ENCODE measurements around the gene CFAP77. TPM values are rescaled to one million over a fixed set of nuclear protein-coding genes. Genes with fewer than 3 reads are reported as not detected.

The CFAP77 gene
- total RNA-seq, 4 donors from 2014 or later: not detected

DNA sequence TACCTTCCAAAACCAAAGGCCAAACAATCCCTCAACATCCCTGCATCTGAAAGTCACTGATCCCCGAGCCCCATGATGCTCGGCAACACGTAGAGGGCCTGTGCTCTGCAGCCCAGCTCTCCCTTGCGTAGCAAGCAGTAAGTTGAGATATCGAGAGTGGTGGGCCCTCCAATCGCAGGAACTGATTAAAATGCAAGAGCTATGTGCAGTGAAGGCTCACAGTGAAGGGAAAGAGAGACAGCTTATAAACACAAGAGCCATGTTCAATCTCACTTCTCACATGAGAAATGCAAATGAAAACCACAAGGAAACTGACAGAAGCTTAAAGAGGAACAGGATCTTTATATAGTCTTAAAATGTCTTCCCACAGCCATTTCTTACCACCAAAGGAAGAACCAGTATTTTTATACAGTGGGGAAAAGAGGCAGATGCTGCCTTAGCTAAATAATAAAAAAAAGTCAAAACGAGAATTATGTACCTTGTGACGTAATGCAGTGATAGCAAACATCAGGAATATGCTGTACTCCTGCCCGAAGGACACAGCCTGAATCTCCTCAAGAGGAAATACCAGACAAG lies 28.0 kb upstream of the CFAP77 start:
- no peaks in the 10 kb centered on the region for H3K4me1 ChIP-seq
- H3K36me3 ChIP-seq: peaks cover 0 to 15% (median 5%) of the 10 kb centered on the region in 4 donors
- no peak for TF ChIP-seq POLR2A (IDR thresholded peaks at IDR 0.05)
- TF ChIP-seq EP300 (IDR thresholded peaks at IDR 0.05; ENCODE audit: low read depth): no peak
- TF ChIP-seq POLR2AphosphoS5 (IDR thresholded peaks at IDR 0.05): no peak
- TF ChIP-seq CTCF (IDR thresholded peaks at IDR 0.05): no peak
- H3K27ac ChIP-seq: peak overlapping the region in 3 of 4 donors; percentile 11 to 46 (median 37)
- 79 to 81% methylated on average over 6 to 9 of the region's 9 CpGs for WGBS, 2 donors (ENCODE audit: low coverage in 1 of 2)
- in situ Hi-C loops (cut with MboI; ENCODE audit: low pct_ligation_motif_present in 1 of 4, low pct_unique_long_range_greater_than_20kb in 1 of 4, low sequenced_read_pairs in 3 of 4) (no loop called here), intact Hi-C loops (cut with DNase I; ENCODE audit: low total_unique reads) (no loop called here)
- H3K27me3 ChIP-seq: no peaks in the 10 kb centered on the region
- no peak for DNase-seq
- no peaks in the 10 kb centered on the region for H3K9me3 ChIP-seq
- no peak overlapping the region for H3K4me3 ChIP-seq

- Histone ChIP-seq H3K4me1 (no peaks in the 10 kb centered on the region), H3K4me3 (no peak overlapping the region), H3K27ac (peak overlapping the region in 2 of 4 donors; percentile 37 to 46), H3K36me3 (peaks cover 0 to 26% (median 10%) of the 10 kb centered on the region in 4 donors), H3K27me3 (no peaks in the 10 kb centered on the region), H3K9me3 (no peaks in the 10 kb centered on the region)
- TF ChIP-seq EP300 (IDR thresholded peaks at IDR 0.05; ENCODE audit: low read depth) (no peak), POLR2A (IDR thresholded peaks at IDR 0.05) (peak; percentile 28)
- intact Hi-C loops (cut with DNase I; ENCODE audit: low total_unique reads) (no loop called here), in situ Hi-C loops (cut with MboI; ENCODE audit: low pct_ligation_motif_present in 1 of 4, low pct_unique_long_range_greater_than_20kb in 1 of 4, low sequenced_read_pairs in 3 of 4) (no loop called here)
- DNase-seq: peak; percentile 24
- WGBS, 2 donors (ENCODE audit: low coverage in 1 of 2): 77 to 80% methylated on average over 8 to 10 of the region's 10 CpGs
Observed at GRCh38 chr9:132383462-132383883, 26.5 kb upstream of the CFAP77 start.

- no peak for TF ChIP-seq POLR2AphosphoS5 (IDR thresholded peaks at IDR 0.05)
- TF ChIP-seq CTCF (IDR thresholded peaks at IDR 0.05): no peak
- no peak for TF ChIP-seq EP300 (IDR thresholded peaks at IDR 0.05; ENCODE audit: low read depth)
- TF ChIP-seq POLR2A (IDR thresholded peaks at IDR 0.05): no peak
- in situ Hi-C loops (cut with MboI; ENCODE audit: low pct_ligation_motif_present in 1 of 4, low pct_unique_long_range_greater_than_20kb in 1 of 4, low sequenced_read_pairs in 3 of 4) (no loop called here), intact Hi-C loops (cut with DNase I; ENCODE audit: low total_unique reads) (no loop called here)
- Histone ChIP-seq H3K27ac (peak overlapping the region in 1 of 4 donors; percentile 22), H3K36me3 (peaks cover 0 to 30% (median 11%) of the 10 kb centered on the region in 4 donors), H3K27me3 (no peaks in the 10 kb centered on the region), H3K9me3 (no peaks in the 10 kb centered on the region), H3K4me1 (no peaks in the 10 kb centered on the region), H3K4me3 (no peak overlapping the region)
- DNase-seq: no peak
- WGBS, 2 donors (ENCODE audit: low coverage in 1 of 2): 82 to 94% methylated on average over 7 to 8 of the region's 8 CpGs
Observed at GRCh38 chr9:132384376-132384775, 25.6 kb upstream of the CFAP77 start.

- H3K27ac ChIP-seq: no peak overlapping the region
- no peaks in the 10 kb centered on the region for H3K4me1 ChIP-seq
- H3K27me3 ChIP-seq: no peaks in the 10 kb centered on the region
- peaks cover 0 to 55% (median 22%) of the 10 kb centered on the region in 4 donors for H3K36me3 ChIP-seq
- DNase-seq: no peak
- 97% methylated on average over 7 of the region's 7 CpGs; no CpG with 5 or more reads in 1 of the 2 donors for WGBS, 2 donors (ENCODE audit: low coverage in 1 of 2)
- in situ Hi-C loops (cut with MboI; ENCODE audit: low pct_ligation_motif_present in 1 of 4, low pct_unique_long_range_greater_than_20kb in 1 of 4, low sequenced_read_pairs in 3 of 4): no loop called here
- no peaks in the 10 kb centered on the region for H3K9me3 ChIP-seq
- no peak overlapping the region for H3K4me3 ChIP-seq
- intact Hi-C loops (cut with DNase I; ENCODE audit: low total_unique reads): no loop called here
- TF ChIP-seq CTCF (IDR thresholded peaks at IDR 0.05) (no peak), EP300 (IDR thresholded peaks at IDR 0.05; ENCODE audit: low read depth) (no peak), POLR2A (IDR thresholded peaks at IDR 0.05) (no peak), POLR2AphosphoS5 (IDR thresholded peaks at IDR 0.05) (no peak)
Observed at GRCh38 chr9:132387133-132387532, 22.9 kb upstream of the CFAP77 start.

Measured in transverse colon (tissue), 4 donors.